ENCODE data around the gene C1QTNF9.

- TF ChIP-seq CTCF (IDR thresholded peaks at IDR 0.05; ENCODE audit: control extremely low read depth in 1 of 3, insufficient read depth in 1 of 3, low read depth in 1 of 3, low read length in 3 of 3) (no peak), POLR2AphosphoS5 (IDR thresholded peaks at IDR 0.05; ENCODE audit: low read depth, low read length) (no peak), NRF1 (IDR thresholded peaks at IDR 0.05; ENCODE audit: low read depth, low read length) (no peak), BACH1 (IDR thresholded peaks at IDR 0.05; ENCODE audit: low read length) (no peak), ZNF274 (IDR thresholded peaks at IDR 0.05; ENCODE audit: borderline replicate concordance, extremely low read depth, low read length) (no peak), POLR2A (IDR thresholded peaks at IDR 0.05; ENCODE audit: control extremely low read depth in 1 of 2, low read depth in 2 of 2, low read length in 2 of 2) (no peak), GTF2F1 (IDR thresholded peaks at IDR 0.05; ENCODE audit: borderline replicate concordance, low read depth, low read length) (no peak), RXRA (IDR thresholded peaks at IDR 0.05; ENCODE audit: insufficient read depth, low read depth, low read length) (no peak), MAFK (IDR thresholded peaks at IDR 0.05; ENCODE audit: low read depth, low read length) (no peak), YY1 (IDR thresholded peaks at IDR 0.05; ENCODE audit: low read depth, low read length) (no peak), CREB1 (IDR thresholded peaks at IDR 0.05) (no peak), RFX5 (IDR thresholded peaks at IDR 0.05; ENCODE audit: borderline replicate concordance, low read depth, low read length) (no peak), CBX8 (IDR thresholded peaks at IDR 0.05; ENCODE audit: borderline replicate concordance, low read depth, low read length) (no peak)
Measured at GRCh38 chr13:24275041-24275440, 34.3 kb upstream of the C1QTNF9 start.
